KOPT-K1 (cell line): ENCODE data around the gene SMIM21.

Source experiments
- H3K27ac ChIP-seq: fragments of 200-600 bp; sonication (generic); 2 replicates; pipeline ENCODE4 v1.5.1; 2016; ENCODE audit warnings: antibody characterized with exemption, mild to moderate bottlenecking, low read depth, low read length; ENCODE audit not compliant: poor library complexity, severe bottlenecking
- H3K36me3 ChIP-seq: fragments of 200-600 bp; sonication (generic); 2 replicates; pipeline ENCODE4 v1.5.1; 2017; ENCODE audit warnings: antibody characterized with exemption, mild to moderate bottlenecking, low read length, moderate library complexity; ENCODE audit not compliant: insufficient read depth
- H3K9me3 ChIP-seq: fragments of 200-600 bp; sonication (generic); 2 replicates; pipeline ENCODE4 v1.5.1; 2017; ENCODE audit warnings: antibody characterized with exemption, low read length, mild to moderate bottlenecking; ENCODE audit not compliant: insufficient read depth, poor library complexity, severe bottlenecking

SMIM21 gene

GRCh38 chr18:75374466-75374865 is 53.0 kb downstream of the SMIM21 start:
- no peaks in the 10 kb centered on the region for H3K36me3 ChIP-seq
- peaks cover 6% of the 10 kb centered on the region for H3K9me3 ChIP-seq
- no peak overlapping the region for H3K27ac ChIP-seq

DNA sequence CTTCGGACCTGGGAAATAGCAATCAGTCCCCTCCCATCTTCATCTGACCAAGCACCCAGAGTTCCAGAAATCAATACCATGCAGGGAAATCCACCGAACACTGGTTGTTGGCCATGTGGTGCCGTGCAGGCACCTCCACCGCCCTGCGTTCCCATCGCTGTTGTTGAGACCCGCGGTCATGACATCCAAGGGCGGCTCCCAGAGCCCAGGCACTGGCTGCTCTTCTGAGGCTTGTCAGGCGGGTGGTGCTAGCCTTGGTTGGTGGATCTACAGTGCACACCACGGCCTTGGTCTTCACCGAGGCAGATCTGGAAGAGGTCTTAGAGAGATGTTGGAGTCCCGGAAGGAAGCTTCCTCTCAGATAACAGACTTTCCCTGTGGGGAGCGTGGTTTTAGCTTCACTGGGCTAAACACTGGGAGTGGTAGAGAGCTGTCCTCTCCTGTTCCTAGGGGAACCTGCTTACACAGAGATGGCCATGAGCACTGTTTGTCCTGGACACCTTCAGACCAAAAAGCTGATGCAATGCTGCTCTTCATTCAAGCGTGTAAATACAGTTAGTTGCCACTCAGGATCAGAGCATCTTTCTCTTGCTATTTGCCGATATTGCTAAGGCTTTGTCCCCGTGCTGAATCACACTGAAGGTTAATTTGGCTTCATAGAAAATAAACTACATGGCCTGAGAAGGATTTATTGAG is 58.3 kb downstream of the SMIM21 start:
- Histone ChIP-seq H3K9me3 (peaks cover 6% of the 10 kb centered on the region), H3K36me3 (no peaks in the 10 kb centered on the region), H3K27ac (no peak overlapping the region)

- H3K9me3 ChIP-seq, result no peaks in the 10 kb centered on the region
- no peaks in the 10 kb centered on the region for H3K36me3 ChIP-seq
- H3K27ac ChIP-seq, result no peak overlapping the region
Measured at GRCh38 chr18:75365837-75366236, 61.7 kb downstream of the SMIM21 start.

DNA sequence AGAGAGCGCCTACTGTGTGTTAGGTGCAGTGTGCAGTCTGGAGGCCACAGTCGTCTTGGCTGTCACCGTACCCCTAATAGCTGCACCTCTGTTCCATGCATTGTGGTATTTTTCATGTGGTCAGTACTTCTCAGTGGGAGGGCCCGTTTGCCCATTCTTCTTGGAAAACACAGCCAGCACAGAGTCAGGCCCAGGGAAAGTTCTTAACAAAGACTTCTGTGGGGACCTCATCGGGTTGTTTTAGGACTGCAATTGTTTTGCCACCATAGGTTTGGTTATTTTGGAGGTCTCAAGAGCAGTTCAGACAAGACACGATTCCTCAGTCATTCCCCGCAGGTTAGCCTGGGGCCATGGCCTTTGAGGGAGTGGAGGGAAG is 62.3 kb downstream of the SMIM21 start:
- Histone ChIP-seq H3K36me3 (no peaks in the 10 kb centered on the region), H3K27ac (no peak overlapping the region), H3K9me3 (no peaks in the 10 kb centered on the region)

DNA sequence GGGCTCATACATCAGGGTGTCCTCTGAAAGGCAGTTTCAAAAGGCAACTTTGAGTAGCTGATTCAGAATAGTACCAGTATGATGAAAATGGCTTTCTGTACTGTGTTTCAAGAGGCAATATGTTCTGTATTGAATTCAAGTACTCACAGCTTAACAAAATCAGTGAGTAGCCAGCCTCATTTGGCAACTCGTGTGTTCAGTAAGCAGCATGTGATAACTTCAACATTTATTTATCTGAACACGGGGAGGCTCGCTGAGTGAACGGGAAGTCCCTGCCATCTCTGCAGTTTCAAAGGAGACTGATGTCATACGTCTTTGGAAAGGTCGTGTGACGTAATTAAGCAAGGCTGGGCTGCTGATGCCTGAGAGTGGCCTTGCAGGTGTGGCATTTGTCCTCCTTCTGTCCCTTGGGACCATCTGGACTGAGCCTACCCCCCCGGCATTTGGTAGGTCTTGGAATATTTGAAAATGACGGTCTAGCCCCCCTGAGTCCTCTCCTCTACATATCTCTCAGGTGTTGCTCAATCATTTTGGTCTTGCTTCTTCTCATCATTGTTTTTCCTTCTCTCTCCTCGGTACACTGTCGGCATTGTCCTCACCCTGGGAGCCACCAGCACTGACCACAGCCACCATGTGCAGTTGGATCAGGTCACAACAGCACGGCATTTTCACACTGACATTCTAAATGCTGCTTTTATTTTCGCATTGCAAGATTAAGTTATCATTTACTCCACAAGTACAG is 62.8 kb downstream of the SMIM21 start:
- Histone ChIP-seq H3K9me3 (no peaks in the 10 kb centered on the region), H3K36me3 (no peaks in the 10 kb centered on the region), H3K27ac (no peak overlapping the region)

- no peak overlapping the region for H3K27ac ChIP-seq
- no peaks in the 10 kb centered on the region for H3K36me3 ChIP-seq
- no peaks in the 10 kb centered on the region for H3K9me3 ChIP-seq
Measured at GRCh38 chr18:75363446-75364225, 63.9 kb downstream of the SMIM21 start.

DNA sequence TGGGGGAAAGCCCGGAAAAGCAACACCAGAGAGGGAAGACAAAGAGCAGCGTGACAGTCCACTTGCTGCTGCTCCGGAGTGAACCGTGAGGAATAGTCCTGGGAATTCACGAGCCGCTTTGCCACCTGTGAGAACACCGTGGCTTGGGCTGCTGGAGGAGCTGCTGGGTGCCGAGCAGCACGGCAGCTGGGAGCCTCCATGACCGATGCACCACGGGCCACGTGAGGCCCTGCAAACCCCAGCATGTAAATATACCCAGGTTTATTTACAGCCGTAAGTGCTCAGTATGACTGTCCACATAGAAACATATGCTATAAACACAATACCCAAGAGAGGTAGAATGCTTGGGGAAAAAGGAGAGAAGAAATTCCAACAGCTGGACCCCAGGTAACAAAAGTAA is 65.1 kb downstream of the SMIM21 start:
- Histone ChIP-seq H3K27ac (no peak overlapping the region), H3K9me3 (no peaks in the 10 kb centered on the region), H3K36me3 (no peaks in the 10 kb centered on the region)

GRCh38 chr18:75360941-75361340 is 66.6 kb downstream of the SMIM21 start:
- Histone ChIP-seq H3K9me3 (no peaks in the 10 kb centered on the region), H3K36me3 (no peaks in the 10 kb centered on the region), H3K27ac (no peak overlapping the region)

- Histone ChIP-seq H3K36me3 (no peaks in the 10 kb centered on the region), H3K9me3 (no peaks in the 10 kb centered on the region), H3K27ac (no peak overlapping the region)
Measured at GRCh38 chr18:75360215-75360614, 67.3 kb downstream of the SMIM21 start.
